ENCODE measurements around the gene DDX50. TPM values are rescaled to one million over a fixed set of nuclear protein-coding genes. Genes with fewer than 3 reads are reported as not detected.

Gene DDX50
- total RNA-seq, 4 donors from 2014 or later = 17.2 to 25.9 (median 23.7) TPM

- in situ Hi-C loops (cut with MboI; ENCODE audit: low sequenced_read_pairs in 4 of 4) = loop anchor here in 3 of 4 donors (25.0 kb wide), 1 partner anchor 341 kb away; the partner anchor contains the start of gene SLC25A16 (in 3 of the 3)
- Histone ChIP-seq H3K4me3 (no peak overlapping the region), H3K4me1 (no peaks in the 10 kb centered on the region), H3K36me3 (no peaks in the 10 kb centered on the region), H3K27me3 (no peaks in the 10 kb centered on the region), H3K9me3 (no peaks in the 10 kb centered on the region), H3K27ac (no peak overlapping the region)
- no peak for TF ChIP-seq CTCF (IDR thresholded peaks at IDR 0.05 in 4 of 5, conservative IDR thresholded peaks at IDR 0.05 in 1 of 5)
- no peak for TF ChIP-seq POLR2A (IDR thresholded peaks at IDR 0.05)
- ATAC-seq (no peak), DNase-seq (no peak)
- intact Hi-C loops (cut with DNase I; ENCODE audit: low total_unique reads) = no loop called here
Observed at GRCh38 chr10:68878496-68878895, 22.6 kb upstream of the DDX50 start.

GRCh38 chr10:68879628-68880027, 21.5 kb upstream of the DDX50 start:
- Histone ChIP-seq H3K4me1 (no peaks in the 10 kb centered on the region), H3K4me3 (no peak overlapping the region), H3K36me3 (no peaks in the 10 kb centered on the region), H3K9me3 (no peaks in the 10 kb centered on the region), H3K27ac (no peak overlapping the region), H3K27me3 (no peaks in the 10 kb centered on the region)
- intact Hi-C loops (cut with DNase I; ENCODE audit: low total_unique reads) = no loop called here
- ATAC-seq = no peak
- in situ Hi-C loops (cut with MboI; ENCODE audit: low sequenced_read_pairs in 4 of 4) = loop anchor here in 3 of 4 donors (25.0 kb wide), 1 partner anchor 342 kb away; the partner anchor contains the start of gene SLC25A16 (in 3 of the 3)
- no peak for DNase-seq
- no peak for TF ChIP-seq CTCF (IDR thresholded peaks at IDR 0.05 in 4 of 5, conservative IDR thresholded peaks at IDR 0.05 in 1 of 5)
- TF ChIP-seq POLR2A (IDR thresholded peaks at IDR 0.05) = no peak

- in situ Hi-C loops (cut with MboI; ENCODE audit: low sequenced_read_pairs in 4 of 4) = loop anchor here in 3 of 4 donors (25.0 kb wide), 1 partner anchor 343 kb away; the partner anchor contains the start of gene SLC25A16 (in 3 of the 3)
- DNase-seq (no peak), ATAC-seq (no peak)
- Histone ChIP-seq H3K36me3 (no peaks in the 10 kb centered on the region), H3K27me3 (no peaks in the 10 kb centered on the region), H3K4me1 (no peaks in the 10 kb centered on the region), H3K4me3 (no peak overlapping the region), H3K9me3 (no peaks in the 10 kb centered on the region), H3K27ac (no peak overlapping the region)
- TF ChIP-seq CTCF (IDR thresholded peaks at IDR 0.05 in 4 of 5, conservative IDR thresholded peaks at IDR 0.05 in 1 of 5) (no peak), POLR2A (IDR thresholded peaks at IDR 0.05) (no peak)
- intact Hi-C loops (cut with DNase I; ENCODE audit: low total_unique reads) = no loop called here
Observed at GRCh38 chr10:68880181-68880580, 20.9 kb upstream of the DDX50 start.

GRCh38 chr10:68895041-68895440, 6.1 kb upstream of the DDX50 start:
- ATAC-seq = no peak
- Histone ChIP-seq H3K9me3 (no peaks in the 10 kb centered on the region), H3K27ac (no peak overlapping the region), H3K27me3 (no peaks in the 10 kb centered on the region), H3K36me3 (no peaks in the 10 kb centered on the region), H3K4me3 (no peak overlapping the region), H3K4me1 (peaks cover 3 to 9% of the 10 kb centered on the region in 2 donors)
- TF ChIP-seq CTCF (IDR thresholded peaks at IDR 0.05 in 4 of 5, conservative IDR thresholded peaks at IDR 0.05 in 1 of 5) (no peak), POLR2A (IDR thresholded peaks at IDR 0.05) (no peak)
- intact Hi-C loops (cut with DNase I; ENCODE audit: low total_unique reads) (loop anchor here (5.0 kb wide), 2 partner anchors 98 to 343 kb away; no protein-coding TSS in a partner anchor), in situ Hi-C loops (cut with MboI; ENCODE audit: low sequenced_read_pairs in 4 of 4) (loop anchor here (10.0 to 25.0 kb wide), 3 partner anchors 100 to 360 kb away; partner anchors contain the start of gene SLC25A16 (in 3 of the 4))
- no peak for DNase-seq
